OCI-LY7 (cell line): ENCODE measurements around the gene SUSD4. TPM values are rescaled to one million over a fixed set of nuclear protein-coding genes. Genes with fewer than 3 reads are reported as not detected.

Experiments
- BruUV-seq: library from RNA; stranded (reverse); fragments of 400-500 nt; replicated peaks from 2 replicates; lab custom pipeline; 2021; lab: Mats Ljungman, UMichigan
- CTCF ChIA-PET: fragments of 300-600 bp; sonication (Branson Sonifier 250); formaldehyde crosslinking; loops from one replicate; lab custom pipeline; 2022; ENCODE audit warnings: antibody characterized with exemption; ENCODE audit not compliant: unreplicated experiment; lab: Charles Lee
- POLR2A ChIA-PET: fragments of 300-600 bp; sonication (Branson Sonifier 250); formaldehyde crosslinking; loops from one replicate; lab custom pipeline; 2022; ENCODE audit warnings: antibody characterized with exemption; lab: Charles Lee
- DNase-seq: peaks from one replicate; pipeline ENCODE4 v3.0.0-alpha.2; 2015; ENCODE audit warnings: low spot score
- H2AFZ ChIP-seq: fragments of 200-600 bp; sonication (generic), shearing (Covaris generic); 2 replicates; pipeline ENCODE4 v1.6.1; 2014; ENCODE audit warnings: mild to moderate bottlenecking, antibody characterized with exemption, low read length, moderate library complexity
- H3K27ac ChIP-seq: fragments of 200-600 bp; sonication (generic); 2 replicates; pipeline ENCODE4 v1.5.1; 2014; ENCODE audit warnings: mixed run types, low read depth, mild to moderate bottlenecking, moderate library complexity, low read length, inconsistent platforms; ENCODE audit not compliant: poor library complexity, severe bottlenecking
- H3K36me3 ChIP-seq: fragments of 200-600 bp; sonication (generic); 2 replicates; pipeline ENCODE4 v1.6.1; 2014; ENCODE audit warnings: mild to moderate bottlenecking, antibody characterized with exemption, low read length, moderate library complexity, mixed read lengths; ENCODE audit not compliant: insufficient read depth
- H3K4me1 ChIP-seq: fragments of 200-600 bp; sonication (generic); 2 replicates; pipeline ENCODE4 v1.5.1; 2014; ENCODE audit warnings: mild to moderate bottlenecking, low read length; ENCODE audit not compliant: insufficient read depth, poor library complexity, severe bottlenecking
- H3K4me2 ChIP-seq: fragments of 200-600 bp; sonication (generic); 2 replicates; pipeline ENCODE4 v1.6.1; 2014; ENCODE audit warnings: mild to moderate bottlenecking, low read length
- H3K4me3 ChIP-seq: fragments of 200-600 bp; sonication (generic); 2 replicates; pipeline ENCODE4 v1.5.1; 2014; ENCODE audit warnings: mild to moderate bottlenecking, low read depth, low read length; ENCODE audit not compliant: poor library complexity, severe bottlenecking
- H3K79me2 ChIP-seq: fragments of 200-600 bp; sonication (generic); 2 replicates; pipeline ENCODE4 v1.6.1; 2016; ENCODE audit warnings: low read depth, mild to moderate bottlenecking, low read length, moderate library complexity, mixed read lengths; ENCODE audit not compliant: insufficient read depth
- H3K9me2 ChIP-seq: fragments of 200-600 bp; sonication (generic); 2 replicates; pipeline ENCODE4 v1.6.1; 2016; ENCODE audit warnings: mild to moderate bottlenecking, low read length, mixed read lengths; ENCODE audit not compliant: insufficient read depth
- H3K9me3 ChIP-seq: fragments of 200-600 bp; sonication (generic); 2 replicates; pipeline ENCODE4 v1.6.1; 2014; ENCODE audit warnings: mild to moderate bottlenecking, mixed run types, low read length, mixed read lengths
- H4K20me1 ChIP-seq: fragments of 200-600 bp; sonication (generic); 2 replicates; pipeline ENCODE4 v1.6.1; 2014; ENCODE audit warnings: mild to moderate bottlenecking, antibody characterized with exemption, low read length, moderate library complexity, mixed read lengths; ENCODE audit not compliant: insufficient read depth
- EZH2phosphoT487 ChIP-seq: fragments of 200-600 bp; sonication (generic); IDR thresholded peaks from 2 replicates; pipeline ENCODE4 v1.6.1; 2018; ENCODE audit warnings: low read depth, borderline replicate concordance, mild to moderate bottlenecking, mixed run types, antibody characterized with exemption, low read length, moderate library complexity, mixed read lengths
- intact Hi-C: fragments of 100-400 bp; cut with micrococcal nuclease; formaldehyde crosslinking; loops from one replicate; pipeline ENCODE4 v1.10.0; 2022; ENCODE audit not compliant: unreplicated experiment
- total RNA-seq, 2 experiments: library from RNA; depleted of rRNA in 1 of 2; stranded (reverse); fragments of >200 nt in 1 of 2; shearing (Covaris generic) in 1 of 2; gene quantifications; 2 replicates each; pipeline ENCODE4 v1.2.3, GENCODE V29; 2014 to 2022
- TF ChIP-seq, protein P1 (sequence below): fragments of 200-600 bp; sonication (generic); conservative IDR thresholded peaks from 2 replicates; pipeline ENCODE4 v1.5.1; 2014; ENCODE audit warnings: mild to moderate bottlenecking, antibody characterized with exemption, low read length, moderate library complexity, mixed read lengths

SUSD4 gene
- total RNA-seq, 2 experiments from 2014 or later = 0.42 TPM; not detected in 1

DNA sequence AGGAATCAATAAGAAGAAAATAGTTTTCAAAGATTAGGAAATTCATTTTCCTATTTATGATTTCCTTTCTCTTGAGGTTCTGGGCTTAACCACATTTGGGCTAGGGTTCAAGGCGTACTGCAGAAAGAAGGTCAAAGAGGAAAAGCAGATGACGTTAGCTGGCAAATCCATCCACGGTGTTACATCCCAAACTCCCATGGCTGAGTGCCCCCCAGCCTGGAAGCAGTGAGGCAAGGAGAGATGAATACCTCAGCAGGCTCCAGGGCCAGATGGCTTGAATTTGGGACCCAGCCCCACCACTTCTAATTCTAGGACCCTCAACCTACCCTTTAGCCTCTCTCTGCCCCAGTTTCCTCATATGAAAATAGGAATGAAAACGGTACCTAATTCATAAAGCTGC lies 17.7 kb downstream of the SUSD4 start:
- DNase-seq = no peak
- TF ChIP-seq, protein P1, sequence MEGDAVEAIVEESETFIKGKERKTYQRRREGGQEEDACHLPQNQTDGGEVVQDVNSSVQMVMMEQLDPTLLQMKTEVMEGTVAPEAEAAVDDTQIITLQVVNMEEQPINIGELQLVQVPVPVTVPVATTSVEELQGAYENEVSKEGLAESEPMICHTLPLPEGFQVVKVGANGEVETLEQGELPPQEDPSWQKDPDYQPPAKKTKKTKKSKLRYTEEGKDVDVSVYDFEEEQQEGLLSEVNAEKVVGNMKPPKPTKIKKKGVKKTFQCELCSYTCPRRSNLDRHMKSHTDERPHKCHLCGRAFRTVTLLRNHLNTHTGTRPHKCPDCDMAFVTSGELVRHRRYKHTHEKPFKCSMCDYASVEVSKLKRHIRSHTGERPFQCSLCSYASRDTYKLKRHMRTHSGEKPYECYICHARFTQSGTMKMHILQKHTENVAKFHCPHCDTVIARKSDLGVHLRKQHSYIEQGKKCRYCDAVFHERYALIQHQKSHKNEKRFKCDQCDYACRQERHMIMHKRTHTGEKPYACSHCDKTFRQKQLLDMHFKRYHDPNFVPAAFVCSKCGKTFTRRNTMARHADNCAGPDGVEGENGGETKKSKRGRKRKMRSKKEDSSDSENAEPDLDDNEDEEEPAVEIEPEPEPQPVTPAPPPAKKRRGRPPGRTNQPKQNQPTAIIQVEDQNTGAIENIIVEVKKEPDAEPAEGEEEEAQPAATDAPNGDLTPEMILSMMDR = no peak
- H3K27ac ChIP-seq = no peak overlapping the region
- no peaks in the 10 kb centered on the region for H4K20me1 ChIP-seq
- ChIA-PET POLR2A (no interaction called here), CTCF (no interaction called here)
- H2AFZ ChIP-seq = no peak overlapping the region
- H3K4me2 ChIP-seq = no peak overlapping the region
- H3K9me2 ChIP-seq = no peaks in the 10 kb centered on the region
- H3K9me3 ChIP-seq = no peaks in the 10 kb centered on the region
- no TSS peak for BruUV-seq
- intact Hi-C loops = no loop called here
- H3K4me1 ChIP-seq = no peaks in the 10 kb centered on the region
- no peaks in the 10 kb centered on the region for H3K79me2 ChIP-seq
- H3K4me3 ChIP-seq = no peak overlapping the region
- H3K36me3 ChIP-seq = no peaks in the 10 kb centered on the region

DNA sequence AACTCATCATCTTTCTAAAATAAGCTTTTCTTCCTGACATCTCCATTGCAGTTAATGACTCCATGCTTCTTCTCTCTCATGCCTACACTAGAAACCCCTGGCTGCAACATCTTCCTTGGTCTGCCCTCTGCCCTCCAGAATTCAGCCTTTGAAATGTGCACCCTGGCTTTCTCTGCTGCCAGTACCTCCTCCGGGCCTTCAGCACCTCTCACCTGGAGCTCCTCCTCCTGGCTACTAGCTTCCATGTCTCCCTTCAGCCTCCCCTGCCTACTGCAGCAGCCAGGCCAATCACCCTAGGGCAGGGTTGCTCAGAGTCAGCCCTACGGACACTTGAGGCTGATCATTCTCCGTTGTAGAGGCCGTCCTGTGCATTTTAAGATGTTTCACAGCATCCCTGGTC lies 18.3 kb downstream of the SUSD4 start:
- no peak overlapping the region for H2AFZ ChIP-seq
- H3K9me3 ChIP-seq = no peaks in the 10 kb centered on the region
- no peaks in the 10 kb centered on the region for H3K79me2 ChIP-seq
- H3K9me2 ChIP-seq = no peaks in the 10 kb centered on the region
- ChIA-PET POLR2A (no interaction called here), CTCF (no interaction called here)
- no TSS peak for BruUV-seq
- intact Hi-C loops = no loop called here
- H3K4me1 ChIP-seq = no peaks in the 10 kb centered on the region
- H3K4me2 ChIP-seq = no peak overlapping the region
- no peak overlapping the region for H3K4me3 ChIP-seq
- no peak for TF ChIP-seq EZH2phosphoT487
- TF ChIP-seq, protein P1 = no peak
- no peaks in the 10 kb centered on the region for H4K20me1 ChIP-seq
- DNase-seq = no peak
- H3K36me3 ChIP-seq = no peaks in the 10 kb centered on the region
- H3K27ac ChIP-seq = no peak overlapping the region

DNA sequence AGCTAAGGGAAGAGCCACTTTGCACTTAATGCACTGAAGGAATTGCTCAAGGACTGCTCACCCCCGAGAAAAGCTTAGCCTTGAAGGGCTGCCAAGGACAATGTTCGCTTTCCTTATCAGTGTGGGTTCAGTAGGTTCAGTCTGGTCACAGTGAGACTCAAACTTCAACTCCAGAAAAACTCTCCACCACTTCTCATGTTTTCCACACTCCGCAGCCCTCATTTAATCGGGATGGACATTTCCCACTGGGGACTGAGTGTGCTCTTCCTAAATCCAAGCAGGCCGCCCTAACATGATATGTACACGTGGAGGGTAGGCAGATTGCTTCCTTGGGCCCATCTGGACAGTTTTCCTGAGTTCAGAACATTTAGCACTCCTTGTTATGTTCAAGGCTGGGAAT lies 19.5 kb downstream of the SUSD4 start:
- no peak for DNase-seq
- H4K20me1 ChIP-seq = no peaks in the 10 kb centered on the region
- H3K27ac ChIP-seq = no peak overlapping the region
- TF ChIP-seq EZH2phosphoT487 = no peak
- TF ChIP-seq, protein P1 = no peak
- POLR2A ChIA-PET = no interaction called here
- H3K4me2 ChIP-seq = no peak overlapping the region
- H2AFZ ChIP-seq = no peak overlapping the region
- CTCF ChIA-PET = no interaction called here
- no peaks in the 10 kb centered on the region for H3K79me2 ChIP-seq
- BruUV-seq = no TSS peak
- intact Hi-C loops = no loop called here
- no peaks in the 10 kb centered on the region for H3K9me3 ChIP-seq
- H3K36me3 ChIP-seq = no peaks in the 10 kb centered on the region
- no peak overlapping the region for H3K4me3 ChIP-seq
- no peaks in the 10 kb centered on the region for H3K9me2 ChIP-seq
- no peaks in the 10 kb centered on the region for H3K4me1 ChIP-seq
